K562 (cell line): ENCODE measurements around the gene AP3S2. TPM values are rescaled to one million over a fixed set of nuclear protein-coding genes. Genes with fewer than 3 reads are reported as not detected.

Experiments used
- CSDE1 ChIP-seq, 2 experiments: fragments of 450-650 bp; IDR thresholded peaks; 2 replicates each; pipeline ENCODE4 v1.6.1; 2016; ENCODE audit warnings: mild to moderate bottlenecking in 1 of 2
- ETS2 ChIP-seq: IDR thresholded peaks from 2 replicates; pipeline ENCODE4 v1.6.1; 2016; ENCODE audit warnings: borderline replicate concordance, missing genetic modification characterization, mild to moderate bottlenecking, moderate library complexity, missing compliant biosample characterization; ENCODE audit not compliant: poor library complexity, severe bottlenecking
- HINFP ChIP-seq: fragments of 450-650 bp; conservative IDR thresholded peaks from 2 replicates; pipeline ENCODE4 v1.6.1; 2016; ENCODE audit warnings: missing genetic modification characterization, low read depth, mild to moderate bottlenecking, control low read depth, missing compliant biosample characterization
- HLTF ChIP-seq: fragments of 450-650 bp; IDR thresholded peaks from 2 replicates; pipeline ENCODE4 v1.6.1; 2016
- JUNB ChIP-seq: fragments of 450-650 bp; formaldehyde crosslinking; conservative IDR thresholded peaks from 2 replicates; pipeline ENCODE4 v1.4.0; 2020; ENCODE audit warnings: mild to moderate bottlenecking
- KLF1 ChIP-seq: fragments of 450-650 bp; IDR thresholded peaks from 2 replicates; pipeline ENCODE4 v1.6.1; 2016; ENCODE audit warnings: missing genetic modification characterization, missing compliant biosample characterization
- NELFE ChIP-seq: IDR thresholded peaks from 2 replicates; pipeline ENCODE4 v1.6.1; 2011; ENCODE audit warnings: mild to moderate bottlenecking; ENCODE audit not compliant: insufficient read depth, insufficient read length
- NFE2L1 ChIP-seq: fragments of 450-650 bp; IDR thresholded peaks from 2 replicates; pipeline ENCODE4 v1.6.1; 2016; ENCODE audit warnings: missing genetic modification characterization, low read depth, mild to moderate bottlenecking, missing compliant biosample characterization, moderate library complexity, borderline replicate concordance
- RB1 ChIP-seq: fragments of 450-650 bp; IDR thresholded peaks from 2 replicates; pipeline ENCODE4 v1.6.1; 2017; ENCODE audit warnings: low read depth, mild to moderate bottlenecking
- TAF9B ChIP-seq: fragments of 450-650 bp; IDR thresholded peaks from 2 replicates; pipeline ENCODE4 v1.6.1; 2018; ENCODE audit warnings: mild to moderate bottlenecking; ENCODE audit not compliant: partially characterized antibody
- TARDBP ChIP-seq: fragments of 450-650 bp; IDR thresholded peaks from 2 replicates; pipeline ENCODE4 v1.6.1; 2016
- ZBED1 ChIP-seq: IDR thresholded peaks from 2 replicates; pipeline ENCODE4 v1.6.1; 2014
- ZNF175 ChIP-seq: fragments of 200-800 bp; sonication (Bioruptor generic); IDR thresholded peaks from 2 replicates; pipeline ENCODE4 v1.6.1; 2016; ENCODE audit warnings: low read depth, mild to moderate bottlenecking, missing genetic modification characterization, missing compliant biosample characterization
- ZNF609 ChIP-seq: sonication (generic); formaldehyde crosslinking; IDR thresholded peaks from 2 replicates; pipeline ENCODE4 v1.8.1; 2023; ENCODE audit warnings: missing genetic modification reagents, mild to moderate bottlenecking, borderline replicate concordance
- ZZZ3 ChIP-seq: fragments of 450-650 bp; IDR thresholded peaks from 2 replicates; pipeline ENCODE4 v1.6.1; 2016; ENCODE audit warnings: antibody characterized with exemption, mild to moderate bottlenecking, moderate library complexity
- polyA plus RNA-seq, 8 experiments: library from polyadenylated mRNA; depleted of rRNA in 4 of 8; stranded (reverse) in 5 of 8; unstranded in 3 of 8; fragments of >200 nt; fragmentation: Nextera tagmentation in 2 of 8; fragmentation: Illumina TruSeq in 1 of 8; extraction: Ambion mirVana in 2 of 8; extraction: Trizol in 1 of 8; gene quantifications; 2 replicates each; pipeline versions ENCODE4 v1.2.1 to v1.2.3, GENCODE V29; 2011 to 2014; ENCODE audit warnings: inconsistent platforms in 1 of 8, missing spikeins in 1 of 8
- total RNA-seq, 7 experiments: library from RNA; depleted of rRNA in 6 of 7; stranded (reverse); fragments of >200 nt in 6 of 7; fragmentation: Illumina TruSeq in 2 of 7; extraction: Trizol in 2 of 7; gene quantifications; 2 replicates each; pipeline versions ENCODE4 v1.2.1 to v1.2.3, GENCODE V29; 2011 to 2021; ENCODE audit warnings: low replicate concordance in 1 of 7
- TF ChIP-seq, protein P1 (sequence below): sonication (generic); formaldehyde crosslinking; IDR thresholded peaks from 2 replicates; pipeline ENCODE4 v1.5.0; 2020; ENCODE audit warnings: missing genetic modification reagents

The AP3S2 gene
- total and polyA plus RNA-seq, 9 of the 15 experiments (the other 6 are each of a cell fraction or from before 2014, with no cell fraction given), result 16.4 to 54.1 (median 37.4) TPM

DNA sequence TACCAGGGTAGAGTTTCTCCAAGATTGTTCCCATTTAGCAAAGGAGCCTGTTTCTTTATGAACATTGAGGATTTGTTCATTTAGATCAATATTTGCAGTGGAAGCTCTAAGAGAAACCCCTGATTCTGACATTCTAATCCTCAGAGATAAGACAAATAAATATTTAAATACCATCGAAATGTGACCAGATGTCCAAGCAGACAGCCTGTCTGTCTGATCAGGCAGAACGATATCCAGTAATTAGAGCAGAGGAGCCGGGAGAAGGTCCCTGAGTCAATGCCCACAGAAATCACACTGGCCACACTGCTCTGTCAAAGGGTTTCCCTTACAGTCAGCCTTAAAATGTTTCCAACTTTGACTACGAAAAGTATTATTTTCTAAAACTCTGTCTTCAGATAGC lies 34.6 kb upstream of the AP3S2 start (continued):
- TF ChIP-seq ZNF609 (CRISPR knock-in tag), result no peak
- no peak for TF ChIP-seq CSDE1 (IDR thresholded peaks at IDR 0.05)
- TF ChIP-seq ZZZ3, result no peak
- TF ChIP-seq TAF9B, result no peak
- TF ChIP-seq HLTF, result no peak
- TF ChIP-seq KLF1 (tag), result no peak
- no peak for TF ChIP-seq NELFE
- TF ChIP-seq HINFP, result no peak
- no peak for TF ChIP-seq RB1
- no peak for TF ChIP-seq NFE2L1 (tag)
- no peak for TF ChIP-seq TARDBP
- TF ChIP-seq, protein P1, sequence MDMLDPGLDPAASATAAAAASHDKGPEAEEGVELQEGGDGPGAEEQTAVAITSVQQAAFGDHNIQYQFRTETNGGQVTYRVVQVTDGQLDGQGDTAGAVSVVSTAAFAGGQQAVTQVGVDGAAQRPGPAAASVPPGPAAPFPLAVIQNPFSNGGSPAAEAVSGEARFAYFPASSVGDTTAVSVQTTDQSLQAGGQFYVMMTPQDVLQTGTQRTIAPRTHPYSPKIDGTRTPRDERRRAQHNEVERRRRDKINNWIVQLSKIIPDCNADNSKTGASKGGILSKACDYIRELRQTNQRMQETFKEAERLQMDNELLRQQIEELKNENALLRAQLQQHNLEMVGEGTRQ (CRISPR knock-in tag), result no peak
- TF ChIP-seq JUNB (CRISPR knock-in tag), result no peak
- no peak for TF ChIP-seq ZBED1
- TF ChIP-seq ETS2 (tag), result no peak
- no peak for TF ChIP-seq ZNF175 (CRISPR knock-in tag)
- TF ChIP-seq, all 486 proteins: peak for 0
